HFF-Myc (cell line): ENCODE measurements around the gene MMP24OS.
"Not testable (repeated sequence)": the region's sequence is repeated elsewhere in the genome, so short reads cannot be mapped to it uniquely, and the experiment has no call there.

Experiments used
- DNase-seq: peaks from one replicate; pipeline ENCODE4 v3.0.0-alpha.2; 2011; ENCODE audit warnings: low read depth; ENCODE audit errors: extremely low read depth
- H3K4me3 ChIP-seq: replicated peaks from 2 replicates; pipeline ENCODE4 v1.5.1; 2011; ENCODE audit warnings: low read depth, mild to moderate bottlenecking, control low read depth, low read length
- CTCF ChIP-seq: IDR thresholded peaks from 2 replicates; pipeline ENCODE4 v1.5.1; 2012; ENCODE audit warnings: mild to moderate bottlenecking, low read depth, low read length, control low read depth; ENCODE audit errors: missing control alignments

MMP24OS gene

GRCh38 chr20:35253010-35253409, 24.9 kb downstream of the MMP24OS start:
- DNase-seq: no peak
- no peak overlapping the region for H3K4me3 ChIP-seq
- TF ChIP-seq CTCF: no peak

GRCh38 chr20:35252598-35252997, 25.3 kb downstream of the MMP24OS start:
- DNase-seq, H3K4me3 ChIP-seq: not testable (repeated sequence)

- H3K4me3 ChIP-seq: no peak overlapping the region
- DNase-seq: no peak
- no peak for TF ChIP-seq CTCF
Observed at GRCh38 chr20:35252037-35252461, 25.9 kb downstream of the MMP24OS start.

GRCh38 chr20:35251613-35251940, 26.3 kb downstream of the MMP24OS start:
- H3K4me3 ChIP-seq: no peak overlapping the region
- TF ChIP-seq CTCF: no peak
- no peak for DNase-seq

- no peak overlapping the region for H3K4me3 ChIP-seq
- TF ChIP-seq CTCF: no peak
- no peak for DNase-seq
Observed at GRCh38 chr20:35248641-35249475, 29.1 kb downstream of the MMP24OS start.

- H3K4me3 ChIP-seq: no peak overlapping the region
- no peak for TF ChIP-seq CTCF
- no peak for DNase-seq
Observed at GRCh38 chr20:35246723-35247122, 31.2 kb downstream of the MMP24OS start.

- no peak for DNase-seq
- TF ChIP-seq CTCF: no peak
Observed at GRCh38 chr20:35243986-35244385, 33.9 kb downstream of the MMP24OS start.

More at GRCh38 chr20:35243986-35244385, 33.9 kb downstream of the MMP24OS start:
- H3K4me3 ChIP-seq: no peak overlapping the region
